OCI-LY3 (cell line): Measurements from ENCODE around the gene WDR18.

Experiments
- H2AFZ ChIP-seq: fragments of 200-600, 300-600 bp; shearing (Covaris generic); 2 replicates; pipeline ENCODE4 v1.6.0; 2014; ENCODE audit warnings: antibody characterized with exemption, low read depth, low read length
- H3K27ac ChIP-seq: fragments of 200-600, 300-600 bp; sonication (generic); 2 replicates; pipeline ENCODE4 v1.5.1; 2014; ENCODE audit warnings: mild to moderate bottlenecking, low read length, moderate library complexity, mixed read lengths
- H3K27me3 ChIP-seq: fragments of 200-600, 300-600 bp; sonication (generic); 2 replicates; pipeline ENCODE4 v1.6.1; 2014; ENCODE audit warnings: low read depth, low read length, mixed read lengths
- H3K36me3 ChIP-seq: fragments of 200-600, 300-600 bp; sonication (generic); replicated peaks from 2 replicates; pipeline ENCODE3; 2014; ENCODE audit warnings: low read depth, low read length, mixed read lengths
- H3K4me1 ChIP-seq: fragments of 300-600, 200-600 bp; sonication (generic); 2 replicates; pipeline ENCODE4 v1.6.1; 2014; ENCODE audit warnings: low read length, mixed read lengths
- H3K4me2 ChIP-seq: fragments of 200-600, 300-600 bp; sonication (generic); 2 replicates; pipeline ENCODE4 v1.6.1; 2014; ENCODE audit warnings: low read length, mixed read lengths
- H3K4me3 ChIP-seq: fragments of 300-600, 200-600 bp; sonication (generic); 2 replicates; pipeline ENCODE4 v1.5.1; 2014; ENCODE audit warnings: antibody characterized with exemption, mild to moderate bottlenecking, low read length, moderate library complexity
- H3K79me2 ChIP-seq: fragments of 300-600, 200-600 bp; shearing (Covaris generic); 2 replicates; pipeline ENCODE4 v1.6.1; 2014; ENCODE audit warnings: mild to moderate bottlenecking, low read length, mixed read lengths
- H3K9ac ChIP-seq: fragments of 300-600, 200-600 bp; shearing (Covaris generic); 2 replicates; pipeline ENCODE4 v1.6.0; 2014; ENCODE audit warnings: mild to moderate bottlenecking, low read length, moderate library complexity
- H3K9me3 ChIP-seq: fragments of 200-600, 300-600 bp; shearing (Covaris generic); 2 replicates; pipeline ENCODE4 v1.6.1; 2014; ENCODE audit warnings: low read length, mixed read lengths; ENCODE audit not compliant: insufficient read depth
- H4K20me1 ChIP-seq: fragments of 200-600, 300-600 bp; sonication (generic); 2 replicates; pipeline ENCODE4 v1.6.1; 2016; ENCODE audit warnings: low read length, mixed read lengths; ENCODE audit not compliant: insufficient read depth
- CTCF ChIP-seq: fragments of 200-600, 300-600 bp; sonication (generic); IDR thresholded peaks from 2 replicates; pipeline ENCODE4 v1.5.1; 2014; ENCODE audit warnings: antibody characterized with exemption, low read length, low read depth
- EZH2phosphoT487 ChIP-seq: fragments of 200-600 bp; shearing (Covaris generic); IDR thresholded peaks from 2 replicates; pipeline ENCODE4 v1.6.1; 2018; ENCODE audit warnings: antibody characterized with exemption, mixed run types, low read depth

Gene WDR18

DNA sequence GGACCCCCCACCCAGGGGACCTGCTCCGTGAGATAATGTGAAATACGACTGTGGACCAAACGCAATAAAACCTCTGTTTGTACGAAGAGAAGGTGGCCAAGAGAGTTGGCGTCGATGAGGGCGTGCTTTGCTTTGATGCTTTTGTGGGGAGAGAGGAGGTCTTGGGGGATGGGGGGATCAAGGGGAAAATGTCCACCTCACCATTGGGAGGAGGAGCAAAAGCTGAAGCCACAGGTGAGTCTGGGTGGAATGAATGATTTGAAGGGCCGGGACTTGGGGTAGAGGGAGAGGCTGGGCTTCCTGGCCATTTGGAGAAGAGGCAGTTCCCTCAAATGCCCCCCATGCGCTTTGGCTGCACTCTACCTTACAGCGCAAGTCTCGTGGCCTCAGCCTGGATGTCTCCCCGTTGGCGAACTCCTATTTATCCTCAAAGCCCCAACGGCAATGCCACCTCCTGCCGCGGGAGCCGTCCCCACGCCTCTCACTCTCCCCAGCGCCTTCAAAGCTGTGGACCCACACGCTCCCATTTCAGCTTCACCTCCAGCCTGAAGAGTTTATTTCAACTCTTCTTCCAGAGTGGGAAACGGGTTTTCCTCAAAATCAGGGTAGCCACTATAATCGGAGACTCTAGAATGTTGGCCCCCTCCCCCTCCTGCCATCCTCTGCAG lies 55.0 kb downstream of the WDR18 start:
- H3K9ac ChIP-seq: peak overlapping the region; percentile 73

DNA sequence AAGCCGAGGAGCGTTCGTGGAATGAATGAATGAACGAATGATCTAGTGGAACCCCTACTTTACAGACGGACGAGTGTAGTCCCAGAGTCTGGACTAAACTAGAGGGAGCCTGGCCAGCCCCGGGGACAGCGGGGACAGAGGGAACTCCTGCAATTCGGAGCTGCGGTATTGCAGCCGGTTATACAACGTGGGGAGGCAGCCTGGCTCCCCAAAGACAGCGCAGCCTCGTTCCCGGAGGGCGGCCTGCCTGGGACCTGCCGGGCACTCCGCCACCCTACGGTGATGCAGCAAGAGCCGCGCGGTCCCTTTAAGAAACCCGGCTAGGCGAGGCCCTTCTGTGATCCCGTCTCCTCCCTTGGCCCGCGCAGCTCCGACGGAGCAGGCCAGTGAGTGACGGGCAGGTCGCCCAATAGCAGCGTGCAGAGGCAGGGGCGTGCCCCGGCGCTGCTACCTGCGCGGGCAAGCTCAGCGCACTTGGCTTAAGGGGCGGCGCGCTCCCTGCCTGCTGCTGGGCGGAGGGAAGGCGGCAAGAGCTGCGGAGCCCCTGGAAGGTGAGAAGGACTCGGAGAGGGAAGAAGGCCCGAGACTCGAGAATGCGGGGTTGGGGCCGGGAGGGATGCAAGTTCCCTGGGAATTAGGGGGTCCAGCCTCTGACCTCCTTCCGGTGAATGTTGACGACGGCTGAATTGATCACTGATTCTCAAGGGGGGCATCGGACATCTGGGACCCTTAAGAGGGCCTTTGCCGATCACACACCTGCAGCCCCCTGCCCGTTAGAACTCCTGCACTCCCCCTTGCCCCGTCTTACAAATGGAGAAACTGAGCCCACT lies 55.7 kb downstream of the WDR18 start, which contains the start of gene ABCA7:
ABCA7 (plus strand) TSS at position 462 of the 830 bp plus-strand sequence. CDS start 1,255 bp downstream, outside the sequence.
- TF ChIP-seq CTCF: no peak
- TF ChIP-seq EZH2phosphoT487: no peak
- H3K79me2 ChIP-seq: peaks cover 22% of the 10 kb centered on the region; the same call in 1 of the 2 replicates
- H4K20me1 ChIP-seq: peaks cover 5% of the 10 kb centered on the region; the same call in 1 of the 2 replicates
- peaks cover 28% of the 10 kb centered on the region for H3K36me3 ChIP-seq
- peak within 1 kb of the TSS; percentile 92 for H3K27ac ChIP-seq
- H3K4me2 ChIP-seq: peak within 1 kb of the TSS; percentile 95
- H2AFZ ChIP-seq: no peak within 1 kb of the TSS
- peak within 1 kb of the TSS; percentile 82 for H3K4me3 ChIP-seq
- H3K9ac ChIP-seq: peak within 1 kb of the TSS; percentile 77
- H3K9me3 ChIP-seq: no peaks in the 10 kb centered on the region
- peaks cover 41% of the 10 kb centered on the region for H3K4me1 ChIP-seq
- H3K27me3 ChIP-seq: no peaks in the 10 kb centered on the region

More for the DNA sequence above, 55.0 kb downstream of the WDR18 start:
- Histone ChIP-seq H4K20me1 (peaks cover 5% of the 10 kb centered on the region; the same call in 1 of the 2 replicates), H3K36me3 (peaks cover 24% of the 10 kb centered on the region), H3K4me1 (peaks cover 41% of the 10 kb centered on the region), H3K27me3 (no peaks in the 10 kb centered on the region), H3K4me3 (peak overlapping the region; percentile 82), H3K9me3 (no peaks in the 10 kb centered on the region), H3K4me2 (peak overlapping the region; percentile 81), H2AFZ (no peak overlapping the region), H3K27ac (peak overlapping the region; percentile 92), H3K79me2 (peaks cover 22% of the 10 kb centered on the region; the same call in 1 of the 2 replicates)
- no peak for TF ChIP-seq CTCF
- no peak for TF ChIP-seq EZH2phosphoT487

DNA sequence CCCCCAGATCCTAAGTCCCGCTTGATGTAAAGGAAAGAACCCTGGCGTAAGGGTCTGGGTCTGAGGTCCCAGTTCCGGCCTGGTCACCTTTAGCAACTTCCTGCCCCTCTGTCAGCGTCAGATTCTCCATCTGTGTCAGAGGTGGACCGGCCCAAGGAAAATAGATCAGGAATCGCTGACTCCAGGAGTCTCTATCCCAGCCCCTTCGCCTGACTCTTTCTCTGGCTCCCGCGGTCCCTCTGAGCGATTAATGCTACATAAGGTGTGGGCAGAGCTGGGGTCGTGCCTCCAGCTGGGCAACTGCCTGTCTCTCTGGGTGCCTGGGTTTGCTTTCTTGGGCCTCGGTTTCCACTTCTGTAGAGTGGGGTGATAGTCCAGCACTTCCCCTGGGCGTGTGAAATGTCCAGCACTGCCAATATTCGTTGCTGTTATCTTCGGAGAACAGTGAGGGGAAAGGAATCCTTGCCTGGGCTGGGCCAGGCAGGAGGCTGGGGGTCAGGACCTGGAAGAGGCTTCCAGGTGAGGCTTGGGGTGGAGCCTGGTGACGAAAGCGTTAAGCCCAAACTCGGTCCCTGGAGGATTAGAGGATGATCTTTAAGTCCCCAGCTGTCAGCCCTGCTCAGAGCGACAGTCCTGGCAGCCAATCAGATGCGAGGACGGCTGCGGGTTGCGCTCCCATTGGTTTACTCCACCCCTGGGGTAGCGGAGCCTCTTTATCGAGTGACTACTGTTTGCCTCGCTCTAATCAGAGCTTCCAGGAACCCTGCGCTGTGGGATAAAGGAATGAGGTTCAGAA lies 56.5 kb downstream of the WDR18 start:
- Histone ChIP-seq H3K4me3 (peak overlapping the region; percentile 82), H3K4me1 (peaks cover 41% of the 10 kb centered on the region), H3K27me3 (no peaks in the 10 kb centered on the region), H2AFZ (no peak overlapping the region), H3K4me2 (peak overlapping the region; percentile 95), H3K36me3 (peaks cover 27% of the 10 kb centered on the region), H3K27ac (peak overlapping the region; percentile 66), H3K9me3 (no peaks in the 10 kb centered on the region), H4K20me1 (peaks cover 5% of the 10 kb centered on the region; the same call in 1 of the 2 replicates), H3K9ac (peak overlapping the region; percentile 77), H3K79me2 (peaks cover 17% of the 10 kb centered on the region; the same call in 1 of the 2 replicates)
- no peak for TF ChIP-seq CTCF
